ENCODE measurements around the gene LUC7L.

DNA sequence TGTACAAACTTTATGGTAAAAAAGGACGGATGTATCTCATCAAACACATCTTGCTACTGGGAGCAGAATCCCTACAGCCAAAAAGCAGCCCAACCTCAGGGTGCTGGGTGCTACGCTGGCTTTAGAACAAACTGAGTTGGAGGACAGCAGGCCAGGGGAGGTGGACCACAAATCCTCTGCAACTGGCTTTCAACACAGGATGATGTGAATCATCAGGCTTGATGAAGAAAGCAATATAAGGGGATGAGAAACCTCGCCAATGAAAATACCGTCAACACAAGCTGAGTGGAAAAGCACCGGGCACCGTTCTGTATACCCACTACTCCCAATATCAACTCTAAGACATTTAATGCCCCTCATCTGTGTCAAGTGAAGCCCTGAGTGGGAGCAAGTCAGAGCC lies 34.7 kb downstream of the LUC7L start:
- TF ChIP-seq, protein P1, sequence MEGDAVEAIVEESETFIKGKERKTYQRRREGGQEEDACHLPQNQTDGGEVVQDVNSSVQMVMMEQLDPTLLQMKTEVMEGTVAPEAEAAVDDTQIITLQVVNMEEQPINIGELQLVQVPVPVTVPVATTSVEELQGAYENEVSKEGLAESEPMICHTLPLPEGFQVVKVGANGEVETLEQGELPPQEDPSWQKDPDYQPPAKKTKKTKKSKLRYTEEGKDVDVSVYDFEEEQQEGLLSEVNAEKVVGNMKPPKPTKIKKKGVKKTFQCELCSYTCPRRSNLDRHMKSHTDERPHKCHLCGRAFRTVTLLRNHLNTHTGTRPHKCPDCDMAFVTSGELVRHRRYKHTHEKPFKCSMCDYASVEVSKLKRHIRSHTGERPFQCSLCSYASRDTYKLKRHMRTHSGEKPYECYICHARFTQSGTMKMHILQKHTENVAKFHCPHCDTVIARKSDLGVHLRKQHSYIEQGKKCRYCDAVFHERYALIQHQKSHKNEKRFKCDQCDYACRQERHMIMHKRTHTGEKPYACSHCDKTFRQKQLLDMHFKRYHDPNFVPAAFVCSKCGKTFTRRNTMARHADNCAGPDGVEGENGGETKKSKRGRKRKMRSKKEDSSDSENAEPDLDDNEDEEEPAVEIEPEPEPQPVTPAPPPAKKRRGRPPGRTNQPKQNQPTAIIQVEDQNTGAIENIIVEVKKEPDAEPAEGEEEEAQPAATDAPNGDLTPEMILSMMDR (IDR thresholded peaks at IDR 0.05; ENCODE audit: low read depth, low read length): no peak
- TF ChIP-seq MYC (IDR thresholded peaks at IDR 0.05; ENCODE audit: low read depth, low read length) (no peak), POLR2A (IDR thresholded peaks at IDR 0.05; ENCODE audit: extremely low read depth, insufficient read length) (no peak)
- TF ChIP-seq, protein P2, sequence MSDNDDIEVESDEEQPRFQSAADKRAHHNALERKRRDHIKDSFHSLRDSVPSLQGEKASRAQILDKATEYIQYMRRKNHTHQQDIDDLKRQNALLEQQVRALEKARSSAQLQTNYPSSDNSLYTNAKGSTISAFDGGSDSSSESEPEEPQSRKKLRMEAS (IDR thresholded peaks at IDR 0.05; ENCODE audit: low read depth, low read length): no peak
